ENCODE results near the gene BPIFA2.
"Not testable (repeated sequence)": the region's sequence is repeated elsewhere in the genome, so short reads cannot be mapped to it uniquely, and the experiment has no call there.

The BPIFA2 gene

DNA sequence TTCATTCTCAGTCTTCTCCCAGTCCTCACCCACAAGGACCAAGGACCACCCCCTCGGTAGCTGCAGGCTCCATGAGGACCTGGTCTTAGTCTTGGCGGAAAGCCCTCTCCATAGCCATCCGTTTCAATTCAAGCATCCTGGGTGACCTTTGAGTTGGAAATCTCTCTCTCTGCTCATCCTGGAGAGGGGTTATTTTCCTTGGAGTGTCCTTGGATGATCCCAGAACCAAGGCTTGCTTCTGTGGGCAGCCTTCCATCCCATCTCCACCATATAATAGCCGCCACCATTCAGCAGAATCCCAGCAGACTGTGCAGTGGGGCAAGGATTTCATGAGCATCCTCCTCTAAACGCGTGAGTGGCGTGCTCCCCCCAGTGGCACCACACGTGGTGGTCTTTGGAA lies at the start of gene BPIFA2:
Gene BPIFA2 (plus strand): TSS at position 301 of the 400 bp plus-strand sequence. CDS start 987 bp downstream, outside the sequence.
- DNase-seq: no peak

DNA sequence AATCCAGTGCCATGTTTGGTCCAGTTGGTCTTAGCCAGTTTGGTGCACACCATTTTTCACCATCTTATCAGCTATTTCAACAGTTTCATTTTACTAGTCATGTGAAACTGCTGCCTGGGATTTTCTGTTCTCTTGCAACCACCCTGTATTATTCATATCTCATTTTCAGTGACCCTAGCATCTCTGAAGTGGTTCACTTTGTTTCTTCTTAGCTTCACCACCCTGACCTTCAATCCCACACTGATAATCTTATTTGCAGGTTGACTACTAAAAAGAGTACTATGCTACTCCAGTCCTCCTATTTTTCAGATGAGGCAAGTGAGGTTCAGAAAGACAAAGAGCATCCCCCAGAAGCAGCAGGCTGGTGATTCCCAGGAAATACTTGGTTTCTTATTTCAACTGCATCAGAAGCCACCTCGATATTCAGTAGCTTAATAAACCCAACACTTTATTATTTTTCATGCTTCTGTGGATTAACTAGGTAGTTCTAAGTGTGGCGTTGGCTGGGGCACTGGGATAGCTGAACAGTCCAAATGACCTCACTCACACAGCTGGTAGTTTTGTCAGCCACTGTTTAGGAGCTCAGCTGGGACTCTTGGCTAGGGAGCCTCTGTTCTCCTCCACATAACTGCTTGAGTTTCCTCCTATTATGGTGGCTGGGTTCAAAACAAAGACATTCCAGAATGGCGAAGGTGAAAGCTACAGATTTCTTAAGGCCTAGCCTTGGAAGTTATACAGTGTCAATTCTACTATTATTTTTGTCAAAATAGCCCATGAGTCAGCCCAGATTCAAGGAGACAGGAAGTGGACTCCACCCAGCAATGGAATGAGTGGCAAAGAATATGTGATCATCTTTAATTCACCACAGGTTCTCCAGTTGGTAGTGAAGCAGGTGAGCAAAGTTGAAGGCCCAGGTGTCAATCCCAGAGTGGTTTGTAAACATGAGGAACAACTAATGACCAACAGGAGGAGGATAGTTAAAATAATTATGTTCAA lies 47.9 kb upstream of the BPIFA2 start:
- no peak for DNase-seq

DNA sequence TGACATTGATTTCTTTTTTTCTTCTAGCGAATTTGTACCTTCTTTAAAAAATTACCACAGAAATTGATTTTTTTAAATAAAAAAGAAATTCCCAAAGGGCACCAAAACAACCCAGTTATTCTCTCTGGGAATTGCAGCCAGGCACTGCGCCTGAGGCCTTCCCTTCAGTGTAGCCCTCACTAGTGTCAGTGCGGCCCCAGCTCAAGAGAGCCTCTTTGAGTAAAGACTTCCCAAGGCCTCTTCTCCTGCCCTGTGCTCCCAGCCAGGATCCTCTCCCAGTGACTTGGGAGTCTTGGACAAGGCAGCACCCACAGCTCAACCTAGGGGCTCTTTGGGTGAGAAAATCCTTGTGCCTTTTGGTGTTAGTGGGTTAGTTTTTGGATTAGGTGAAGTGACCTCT lies 47.0 kb upstream of the BPIFA2 start:
- DNase-seq: no peak

GRCh38 chr20:33122297-33122696 lies 45.7 kb upstream of the BPIFA2 start:
- not testable (repeated sequence) for DNase-seq

GRCh38 chr20:33124261-33124660 lies 43.7 kb upstream of the BPIFA2 start:
- no peak for DNase-seq

GRCh38 chr20:33124994-33125393 lies 43.0 kb upstream of the BPIFA2 start:
- no peak for DNase-seq

- DNase-seq: no peak
These were observed 42.0 kb upstream of the BPIFA2 start for GRCh38 chr20:33125983-33126382.

DNA sequence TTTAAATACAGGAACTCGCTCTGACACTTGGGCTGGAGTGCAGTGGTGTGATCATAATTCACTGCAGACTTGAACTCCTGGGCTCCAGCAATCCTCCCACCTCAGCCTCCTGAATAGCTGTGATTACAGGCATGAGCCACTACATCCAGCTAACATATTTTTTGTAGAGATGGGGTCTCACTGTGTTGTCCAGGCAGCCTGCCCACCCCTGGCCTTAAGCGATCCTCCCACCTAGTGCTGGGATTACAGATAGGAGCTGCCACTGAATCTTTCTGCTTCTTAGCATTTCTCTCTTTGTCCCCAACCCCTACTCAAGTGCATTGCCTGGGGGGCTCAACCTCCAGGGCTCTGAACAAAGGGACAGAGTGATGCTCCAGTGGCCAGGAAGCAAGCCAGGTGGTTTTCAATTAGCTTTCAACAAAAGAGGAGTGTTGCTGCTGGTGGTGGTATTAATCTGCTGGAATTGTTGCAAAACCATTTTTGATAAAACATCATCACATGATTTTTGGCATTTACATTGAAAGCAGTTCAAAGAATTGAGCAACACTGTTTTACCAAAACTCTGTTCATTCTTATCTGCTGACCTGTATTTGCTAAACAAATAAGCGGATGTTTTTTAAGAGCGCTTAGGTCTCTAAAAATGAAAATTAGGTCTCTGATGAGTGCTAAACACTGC lies 40.4 kb upstream of the BPIFA2 start:
- DNase-seq: no peak

GRCh38 chr20:33130568-33131061 lies 37.3 kb upstream of the BPIFA2 start:
- no peak for DNase-seq

DNA sequence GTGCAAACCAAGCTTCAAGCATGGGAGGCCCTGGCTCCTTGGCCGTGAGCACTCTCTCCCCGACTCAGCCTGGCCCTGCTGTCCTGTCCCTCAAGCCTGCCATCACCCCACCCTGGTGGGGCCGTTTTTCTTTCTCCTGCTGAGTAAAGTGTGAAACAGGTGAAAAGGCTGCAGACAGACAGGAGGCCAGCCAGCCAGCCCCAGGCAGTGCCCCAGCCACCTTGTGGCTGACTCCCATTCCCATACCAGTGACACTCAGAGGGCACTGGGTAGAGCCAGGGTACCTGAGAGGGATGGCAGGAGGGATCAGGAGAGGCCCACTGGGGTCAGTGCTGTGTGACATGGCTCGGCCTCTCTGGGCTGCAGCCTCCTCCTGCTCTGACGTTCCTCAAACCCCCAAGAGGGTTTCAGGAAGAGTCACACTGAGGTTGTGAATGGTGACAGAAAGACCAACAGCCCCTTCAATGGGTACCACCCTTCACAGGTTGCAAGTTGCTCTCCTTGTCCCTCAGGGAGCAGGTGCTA lies 35.9 kb upstream of the BPIFA2 start:
- no peak for DNase-seq

DNA sequence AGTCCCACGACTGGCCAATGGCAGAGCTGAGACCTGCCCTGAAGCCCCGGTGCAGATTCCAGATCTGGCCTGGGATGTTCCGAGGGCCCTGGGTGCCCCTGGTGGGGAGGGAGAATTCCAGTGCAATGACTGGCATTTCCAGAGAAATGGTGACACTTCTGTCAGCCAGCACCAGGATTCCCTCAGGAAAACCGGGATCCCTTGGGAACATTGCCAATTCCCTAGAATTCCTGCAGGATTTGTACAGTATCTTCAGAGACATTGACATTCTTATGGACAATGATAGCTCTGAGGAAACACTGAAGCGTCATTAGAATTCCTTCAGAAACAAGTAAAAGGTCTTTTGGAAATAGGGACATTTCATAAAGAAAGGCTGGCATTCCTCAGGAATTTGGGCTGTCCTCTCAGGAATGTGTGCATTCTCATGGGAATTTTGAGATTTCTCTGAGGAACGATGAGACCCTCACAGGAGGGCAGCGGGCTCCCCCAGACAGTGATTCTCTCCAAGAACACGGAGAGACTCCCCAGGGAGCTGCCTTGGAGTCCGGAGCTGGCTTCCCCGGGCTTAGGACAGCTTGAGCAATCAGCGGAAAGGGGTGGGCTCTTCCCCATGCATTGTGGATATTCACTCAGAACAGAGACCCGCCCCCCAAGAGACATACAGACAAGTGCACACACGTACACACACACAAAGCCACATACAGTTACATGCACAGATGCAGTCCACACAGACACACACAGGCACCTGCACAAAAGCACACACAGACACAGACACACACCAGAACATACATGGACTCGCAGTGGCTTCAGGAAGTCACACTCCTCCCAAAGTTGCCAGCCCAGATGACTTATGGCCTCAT lies 35.2 kb upstream of the BPIFA2 start:
- DNase-seq: no peak

- no peak for DNase-seq
These were observed 34.5 kb upstream of the BPIFA2 start for GRCh38 chr20:33133373-33133941.

DNA sequence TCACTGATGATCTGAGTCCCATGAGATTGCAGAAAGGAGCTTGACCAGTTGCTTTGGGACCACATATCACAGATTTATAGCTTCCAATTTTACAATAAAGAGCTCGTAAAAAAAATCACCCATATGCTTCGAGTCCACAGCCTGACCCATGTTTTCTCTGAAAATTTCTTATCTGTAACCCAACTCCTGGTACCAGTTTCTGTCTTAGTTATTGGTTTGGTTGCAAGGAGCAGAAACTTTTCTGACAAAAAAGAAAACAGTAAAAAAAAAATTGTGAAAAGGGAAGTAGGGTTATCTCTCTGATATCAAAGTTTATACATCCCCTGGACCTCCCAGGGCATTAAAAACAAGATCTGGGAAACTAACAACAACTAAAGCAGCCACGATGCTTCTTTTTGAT lies 30.8 kb upstream of the BPIFA2 start:
- DNase-seq: no peak

- DNase-seq: no peak
These were observed 28.5 kb upstream of the BPIFA2 start for GRCh38 chr20:33139467-33139866.

DNA sequence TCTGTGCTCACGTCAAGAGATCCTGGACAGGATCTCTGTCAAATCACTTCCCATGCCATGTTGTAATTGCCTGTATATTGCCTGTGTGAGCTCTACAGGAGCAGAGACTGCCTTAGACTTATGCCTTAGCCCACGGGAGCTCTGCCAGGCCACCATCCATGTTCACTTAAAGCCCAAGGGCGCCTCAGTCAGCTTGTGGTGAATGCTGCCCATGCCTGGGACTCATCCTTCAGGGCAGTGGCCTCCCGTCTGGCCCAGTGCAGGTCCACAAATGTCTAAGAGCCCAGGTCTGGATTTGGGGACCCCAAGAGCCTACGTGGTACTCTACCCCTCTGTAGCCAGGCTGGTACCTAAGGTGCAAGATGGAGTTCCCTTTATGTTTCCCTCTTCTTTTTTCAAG lies 22.4 kb upstream of the BPIFA2 start:
- DNase-seq: no peak

DNA sequence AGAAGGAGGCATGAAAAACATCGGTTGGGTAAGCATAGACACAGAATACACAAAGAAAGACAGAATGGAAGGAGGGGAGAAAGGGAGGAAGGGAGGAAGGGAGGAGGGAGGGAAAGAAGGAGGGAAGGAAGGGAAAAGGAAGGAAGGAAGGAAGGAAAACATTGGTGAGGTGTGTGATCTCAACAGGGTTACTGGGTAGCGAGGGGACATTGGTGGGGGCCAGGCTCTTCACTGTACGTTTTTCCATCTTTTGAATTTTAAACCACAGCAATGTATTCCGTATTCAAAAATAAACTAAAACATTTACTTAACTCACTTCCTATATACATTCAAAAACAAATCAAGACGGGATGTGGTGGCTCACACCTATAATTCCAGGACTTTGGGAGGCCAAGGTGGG lies 20.7 kb upstream of the BPIFA2 start:
- no peak for DNase-seq

DNA sequence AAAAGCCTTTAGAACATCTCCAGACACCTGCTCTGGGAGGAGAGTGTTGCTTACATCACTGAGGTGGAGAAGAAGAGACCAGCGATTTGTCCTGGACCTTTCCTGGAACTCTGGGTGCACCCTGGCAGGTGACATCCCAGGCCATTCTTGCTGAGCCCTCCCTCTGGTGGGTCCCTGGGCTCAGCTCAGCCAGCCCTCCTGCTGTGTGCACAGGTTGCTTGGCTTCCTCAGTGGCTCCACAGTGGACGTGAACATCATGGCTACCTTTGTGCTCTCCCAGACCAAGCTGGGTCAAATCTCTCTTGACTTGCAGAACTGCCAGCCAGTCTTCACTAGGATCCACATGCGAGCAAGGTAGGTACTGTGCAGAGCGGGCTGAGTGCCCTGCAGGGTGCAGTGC lies 19.9 kb upstream of the BPIFA2 start:
- no peak for DNase-seq

- DNase-seq: no peak
These were observed 13.7 kb upstream of the BPIFA2 start for GRCh38 chr20:33154252-33154651.

GRCh38 chr20:33158637-33159385 lies 9.1 kb upstream of the BPIFA2 start:
- DNase-seq: no peak

DNA sequence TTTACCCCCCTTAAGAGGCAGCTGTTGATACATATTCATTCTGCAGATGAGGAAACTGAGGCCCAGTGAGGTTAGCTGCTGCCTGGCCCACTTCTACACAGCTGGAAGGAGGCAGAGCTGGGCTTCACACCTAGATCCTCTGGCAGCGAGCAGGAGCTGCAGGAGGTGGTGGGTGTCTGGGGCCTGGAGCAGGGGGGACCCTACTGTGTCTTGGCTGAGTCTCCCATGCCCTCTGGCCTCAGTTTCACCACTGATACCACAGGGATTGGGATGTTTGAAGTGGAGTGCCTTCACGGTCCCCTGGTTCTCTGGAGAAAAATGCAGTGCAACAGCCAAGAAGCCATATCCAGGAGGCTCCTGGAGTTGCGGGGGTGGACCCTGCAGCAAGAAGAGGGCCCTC lies 8.2 kb upstream of the BPIFA2 start:
- no peak for DNase-seq

- DNase-seq: no peak
These were observed 7.3 kb upstream of the BPIFA2 start for GRCh38 chr20:33160681-33161080.

- DNase-seq: no peak
These were observed 5.6 kb upstream of the BPIFA2 start for GRCh38 chr20:33162313-33162712.
